GM18499 (cell line): ENCODE results near the gene SFT2D2.

Experiments
- ATAC-seq: cut with Tn5 transposase; IDR thresholded peaks from one replicate; pipeline ENCODE4 v1.9.1; 2021; ENCODE audit warnings: moderate number of reproducible peaks; ENCODE audit not compliant: insufficient read depth, unreplicated experiment

SFT2D2 gene

DNA sequence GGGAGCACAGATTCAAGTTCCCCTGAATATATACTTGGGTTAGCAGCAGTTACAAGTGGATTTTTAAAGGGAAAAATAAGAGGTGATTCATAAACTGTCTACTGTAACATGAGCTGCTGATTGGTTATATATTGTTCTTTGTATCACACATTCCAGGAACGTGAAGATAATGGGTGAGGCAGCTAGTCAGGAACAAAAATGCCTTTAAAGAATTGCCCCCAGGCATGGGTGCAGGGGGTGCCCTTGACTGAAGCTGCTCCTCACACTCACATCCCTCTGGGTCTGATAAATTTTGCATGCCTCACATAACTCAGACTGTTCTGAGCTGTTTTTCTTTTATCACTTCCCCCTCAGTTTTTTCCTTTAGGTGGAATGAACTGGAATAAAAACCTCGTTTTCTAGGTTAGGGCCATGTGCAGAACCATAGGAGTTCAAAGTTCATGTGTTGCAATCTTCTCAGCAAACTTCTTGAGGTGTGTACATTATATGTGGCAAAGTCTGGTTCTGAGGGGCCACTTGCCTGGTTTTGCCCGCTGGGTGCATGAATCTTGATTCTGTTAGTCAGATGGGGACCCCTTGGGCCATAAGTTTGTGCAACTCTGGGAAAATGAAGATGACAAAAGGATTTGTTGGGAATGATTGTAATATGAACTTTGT lies 76.0 kb downstream of the SFT2D2 start:
- ATAC-seq = no peak
